ENCODE data around the gene KCNJ4. TPM values are rescaled to one million over a fixed set of nuclear protein-coding genes. Genes with fewer than 3 reads are reported as not detected.
"Not testable (repeated sequence)": the region's sequence is repeated elsewhere in the genome, so short reads cannot be mapped to it uniquely, and the experiment has no call there.

The KCNJ4 gene
- polyA plus RNA-seq, 4 donors, result 0.06 to 2.1 TPM; not detected in 2

- FAIRE-seq, result no peak
- Histone ChIP-seq H3K4me1 (ENCODE audit: control insufficient read depth in 3 of 3, insufficient read depth in 2 of 3, low read depth in 1 of 3, low read length in 2 of 3) (peaks cover 0 to 8% (median 0%) of the 10 kb centered on the region in 3 donors), H3K36me3 (ENCODE audit: control insufficient read depth in 3 of 3, insufficient read depth in 2 of 3, low read depth in 1 of 3, low read length in 3 of 3) (no peaks in the 10 kb centered on the region), H3K4me3 (ENCODE audit: low read depth in 1 of 3, low read length in 3 of 3) (no peak overlapping the region), H3K27ac (ENCODE audit: low read depth in 1 of 3, low read length in 2 of 3) (no peak overlapping the region), H3K9me3 (ENCODE audit: control insufficient read depth in 2 of 2, insufficient read depth in 1 of 2, low read depth in 1 of 2, low read length in 1 of 2) (no peaks in the 10 kb centered on the region), H3K27me3 (ENCODE audit: control insufficient read depth in 3 of 3, insufficient read depth in 3 of 3, low read length in 3 of 3) (no peaks in the 10 kb centered on the region)
- WGBS, 3 donors, result 85 to 92% (median 87%) methylated on average over 9 of the region's 9 CpGs
- no peak for DNase-seq
These were observed 53.5 kb downstream of the KCNJ4 start for GRCh38 chr22:38401336-38402084.

- not testable (repeated sequence) for H3K36me3 ChIP-seq (ENCODE audit: control insufficient read depth in 3 of 3, insufficient read depth in 2 of 3, low read depth in 1 of 3, low read length in 3 of 3); H3K27me3 ChIP-seq (ENCODE audit: control insufficient read depth in 3 of 3, insufficient read depth in 3 of 3, low read length in 3 of 3); H3K4me1 ChIP-seq (ENCODE audit: control insufficient read depth in 3 of 3, insufficient read depth in 2 of 3, low read depth in 1 of 3, low read length in 2 of 3); H3K4me3 ChIP-seq (ENCODE audit: low read depth in 1 of 3, low read length in 3 of 3); H3K9me3 ChIP-seq (ENCODE audit: control insufficient read depth in 2 of 2, insufficient read depth in 1 of 2, low read depth in 1 of 2, low read length in 1 of 2); FAIRE-seq
- peak overlapping the region in 1 of 3 donors; percentile 42 for H3K27ac ChIP-seq (ENCODE audit: low read depth in 1 of 3, low read length in 2 of 3)
- WGBS, 3 donors, result 7 to 44% (median 29%) methylated on average over 1 to 2 of the region's 2 CpGs
- peak; percentile 56 to 68 for DNase-seq
These were observed 54.7 kb downstream of the KCNJ4 start for GRCh38 chr22:38400256-38400655.

- Histone ChIP-seq H3K36me3 (ENCODE audit: control insufficient read depth in 3 of 3, insufficient read depth in 2 of 3, low read depth in 1 of 3, low read length in 3 of 3) (no peaks in the 10 kb centered on the region), H3K27ac (ENCODE audit: low read depth in 1 of 3, low read length in 2 of 3) (peak overlapping the region; percentile 64 to 89 (median 85)), H3K9me3 (ENCODE audit: control insufficient read depth in 2 of 2, insufficient read depth in 1 of 2, low read depth in 1 of 2, low read length in 1 of 2) (no peaks in the 10 kb centered on the region), H3K4me3 (ENCODE audit: low read depth in 1 of 3, low read length in 3 of 3) (peak overlapping the region; percentile 70 to 82 (median 80)), H3K4me1 (ENCODE audit: control insufficient read depth in 3 of 3, insufficient read depth in 2 of 3, low read depth in 1 of 3, low read length in 2 of 3) (peaks cover 0 to 8% (median 0%) of the 10 kb centered on the region in 3 donors), H3K27me3 (ENCODE audit: control insufficient read depth in 3 of 3, insufficient read depth in 3 of 3, low read length in 3 of 3) (no peaks in the 10 kb centered on the region)
- FAIRE-seq (no peak), DNase-seq (peak; percentile 71 to 76)
- 0 to 1% (median 0%) methylated on average over 49 to 102 of the region's 102 CpGs for whole genome bisulfite sequencing, 3 donors
These were observed 56.2 kb downstream of the KCNJ4 start for GRCh38 chr22:38398609-38399461.

GRCh38 chr22:38398181-38398608 lies 56.8 kb downstream of the KCNJ4 start:
- H3K4me1 ChIP-seq (ENCODE audit: control insufficient read depth in 3 of 3, insufficient read depth in 2 of 3, low read depth in 1 of 3, low read length in 2 of 3); FAIRE-seq; H3K27me3 ChIP-seq (ENCODE audit: control insufficient read depth in 3 of 3, insufficient read depth in 3 of 3, low read length in 3 of 3); H3K36me3 ChIP-seq (ENCODE audit: control insufficient read depth in 3 of 3, insufficient read depth in 2 of 3, low read depth in 1 of 3, low read length in 3 of 3); H3K9me3 ChIP-seq (ENCODE audit: control insufficient read depth in 2 of 2, insufficient read depth in 1 of 2, low read depth in 1 of 2, low read length in 1 of 2): not testable (repeated sequence)
- peak overlapping the region; percentile 70 to 82 (median 80) for H3K4me3 ChIP-seq (ENCODE audit: low read depth in 1 of 3, low read length in 3 of 3)
- 0 to 1% (median 0%) methylated on average over 23 to 48 of the region's 48 CpGs for WGBS, 3 donors
- H3K27ac ChIP-seq (ENCODE audit: low read depth in 1 of 3, low read length in 2 of 3), result peak overlapping the region; percentile 64 to 89 (median 85)
- peak; percentile 45 to 79 for DNase-seq

GRCh38 chr22:38397189-38398085 lies 57.6 kb downstream of the KCNJ4 start:
- WGBS, 3 donors, result 7% methylated on average over 53 to 60 of the region's 60 CpGs
- Histone ChIP-seq H3K27me3 (ENCODE audit: control insufficient read depth in 3 of 3, insufficient read depth in 3 of 3, low read length in 3 of 3) (no peaks in the 10 kb centered on the region), H3K36me3 (ENCODE audit: control insufficient read depth in 3 of 3, insufficient read depth in 2 of 3, low read depth in 1 of 3, low read length in 3 of 3) (no peaks in the 10 kb centered on the region), H3K4me3 (ENCODE audit: low read depth in 1 of 3, low read length in 3 of 3) (peak overlapping the region; percentile 70 to 82 (median 80)), H3K9me3 (ENCODE audit: control insufficient read depth in 2 of 2, insufficient read depth in 1 of 2, low read depth in 1 of 2, low read length in 1 of 2) (no peaks in the 10 kb centered on the region), H3K27ac (ENCODE audit: low read depth in 1 of 3, low read length in 2 of 3) (peak overlapping the region in 2 of 3 donors; percentile 22 to 84), H3K4me1 (ENCODE audit: control insufficient read depth in 3 of 3, insufficient read depth in 2 of 3, low read depth in 1 of 3, low read length in 2 of 3) (peaks cover 0 to 8% (median 0%) of the 10 kb centered on the region in 3 donors)
- FAIRE-seq, result no peak
- peak; percentile 18 to 49 for DNase-seq

- not testable (repeated sequence) for H3K4me1 ChIP-seq (ENCODE audit: control insufficient read depth in 3 of 3, insufficient read depth in 2 of 3, low read depth in 1 of 3, low read length in 2 of 3); FAIRE-seq; H3K36me3 ChIP-seq (ENCODE audit: control insufficient read depth in 3 of 3, insufficient read depth in 2 of 3, low read depth in 1 of 3, low read length in 3 of 3); H3K9me3 ChIP-seq (ENCODE audit: control insufficient read depth in 2 of 2, insufficient read depth in 1 of 2, low read depth in 1 of 2, low read length in 1 of 2); DNase-seq; H3K27me3 ChIP-seq (ENCODE audit: control insufficient read depth in 3 of 3, insufficient read depth in 3 of 3, low read length in 3 of 3)
- 81 to 87% (median 86%) methylated on average over 12 of the region's 12 CpGs for WGBS, 3 donors
- Histone ChIP-seq H3K27ac (ENCODE audit: low read depth in 1 of 3, low read length in 2 of 3) (peak overlapping the region in 1 of 3 donors; percentile 39), H3K4me3 (ENCODE audit: low read depth in 1 of 3, low read length in 3 of 3) (peak overlapping the region in 1 of 3 donors; percentile 82)
These were observed 58.4 kb downstream of the KCNJ4 start for GRCh38 chr22:38396440-38397069.

- H3K27me3 ChIP-seq (ENCODE audit: control insufficient read depth in 3 of 3, insufficient read depth in 3 of 3, low read length in 3 of 3); H3K27ac ChIP-seq (ENCODE audit: low read depth in 1 of 3, low read length in 2 of 3); H3K4me3 ChIP-seq (ENCODE audit: low read depth in 1 of 3, low read length in 3 of 3); FAIRE-seq; H3K9me3 ChIP-seq (ENCODE audit: control insufficient read depth in 2 of 2, insufficient read depth in 1 of 2, low read depth in 1 of 2, low read length in 1 of 2); H3K36me3 ChIP-seq (ENCODE audit: control insufficient read depth in 3 of 3, insufficient read depth in 2 of 3, low read depth in 1 of 3, low read length in 3 of 3); H3K4me1 ChIP-seq (ENCODE audit: control insufficient read depth in 3 of 3, insufficient read depth in 2 of 3, low read depth in 1 of 3, low read length in 2 of 3); DNase-seq: not testable (repeated sequence)
These were observed 59.1 kb downstream of the KCNJ4 start for GRCh38 chr22:38395944-38396343.

Data from small intestine (tissue), 7 donors.